SU-DHL-6 (cell line): ENCODE data around the gene ZNF91.

Experiments used
- CTCF ChIP-seq: fragments of 200-600 bp; sonication (generic); IDR thresholded peaks from one replicate; pipeline ENCODE4 v1.5.1; 2017; ENCODE audit warnings: antibody characterized with exemption, mild to moderate bottlenecking, low read length, moderate library complexity; ENCODE audit not compliant: insufficient read depth, poor library complexity, severe bottlenecking
- EZH2phosphoT487 ChIP-seq: fragments of 200-600 bp; sonication (generic), shearing (Covaris generic); conservative IDR thresholded peaks from 2 replicates; pipeline ENCODE4 v1.6.1; 2018; ENCODE audit warnings: mild to moderate bottlenecking, antibody characterized with exemption, low read length, moderate library complexity, mixed read lengths

DNA sequence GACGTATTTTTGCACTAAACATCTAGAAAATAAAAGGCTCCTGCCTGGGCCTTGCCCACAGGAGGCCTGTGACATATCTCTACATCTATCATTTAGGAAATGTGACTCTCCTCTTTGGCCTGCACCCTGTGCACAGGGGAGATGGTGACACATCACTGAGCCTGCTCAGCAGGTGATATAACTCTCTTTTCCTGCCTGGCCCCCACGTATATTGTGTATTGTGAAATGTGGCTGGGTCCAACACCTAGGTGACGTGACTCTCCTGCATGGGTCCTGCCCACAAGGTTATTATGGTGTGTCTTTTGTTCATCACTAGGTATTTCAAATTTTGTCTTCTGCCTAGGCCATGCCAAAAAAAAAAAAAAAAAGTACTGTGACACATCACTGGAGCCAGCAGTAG is 83.7 kb downstream of the ZNF91 start:
- no peak for TF ChIP-seq CTCF
- TF ChIP-seq EZH2phosphoT487, result no peak
